Measurements from ENCODE around the gene EPS15. TPM values are rescaled to one million over a fixed set of nuclear protein-coding genes. Genes with fewer than 3 reads are reported as not detected.

EPS15 gene
- total and polyA plus RNA-seq, 9 of the 15 experiments (the other 6 are each of a cell fraction or from before 2014, with no cell fraction given) = 23.1 to 69.0 (median 41.7) TPM

- TF ChIP-seq TFE3 (CRISPR knock-in tag; IDR thresholded peaks at IDR 0.05) (no peak), TEAD2 (tag; IDR thresholded peaks at IDR 0.05) (no peak), ZNF444 (CRISPR knock-in tag; IDR thresholded peaks at IDR 0.05) (no peak), STAT5B (CRISPR knock-in tag; IDR thresholded peaks at IDR 0.05) (no peak), NR1H2 (CRISPR knock-in tag; IDR thresholded peaks at IDR 0.05) (no peak), POLR2A (conservative IDR thresholded peaks at IDR 0.05) (no peak), CTCFL (IDR thresholded peaks at IDR 0.05; ENCODE audit: borderline replicate concordance, insufficient read depth, low read depth, low read length, poor library complexity, severe bottlenecking) (no peak), CREB3 (tag; conservative IDR thresholded peaks at IDR 0.05; ENCODE audit: low read depth) (no peak), EGR1 (conservative IDR thresholded peaks at IDR 0.05) (no peak), SMAD4 (CRISPR knock-in tag; conservative IDR thresholded peaks at IDR 0.05) (0 out of 2 replicates have a peak, but pooled peaks have one; percentile 24), HOMEZ (CRISPR knock-in tag; IDR thresholded peaks at IDR 0.05) (no peak), PURB (CRISPR knock-in tag; IDR thresholded peaks at IDR 0.05; ENCODE audit: low read depth) (no peak), ARHGAP35 (IDR thresholded peaks at IDR 0.05; ENCODE audit: partially characterized antibody) (no peak), ASH1L (IDR thresholded peaks at IDR 0.05; ENCODE audit: borderline replicate concordance, low read depth, partially characterized antibody) (no peak), FOXK2 (conservative IDR thresholded peaks at IDR 0.05 in 1 of 2, IDR thresholded peaks at IDR 0.05 in 1 of 2; ENCODE audit: low read depth in 2 of 2) (no peak), MEF2D (tag; conservative IDR thresholded peaks at IDR 0.05; ENCODE audit: low read depth) (no peak), TAF9B (IDR thresholded peaks at IDR 0.05; ENCODE audit: partially characterized antibody) (no peak), SRSF3 (IDR thresholded peaks at IDR 0.05; ENCODE audit: insufficient read depth, low read length) (no peak), ZC3H11A (IDR thresholded peaks at IDR 0.05; ENCODE audit: low read depth, low read length) (no peak), BHLHE40 (IDR thresholded peaks at IDR 0.05; ENCODE audit: low read length) (no peak), HSF4 (CRISPR knock-in tag; IDR thresholded peaks at IDR 0.05; ENCODE audit: borderline replicate concordance) (no peak), ZNF780A (CRISPR knock-in tag; IDR thresholded peaks at IDR 0.05) (no peak)
Observed at GRCh38 chr1:51344602-51345299, 174.3 kb downstream of the EPS15 start (continued).

All from K562 (cell line).